Type B pancreatic cell (in vitro differentiated cells): ENCODE results near the gene FERMT1. TPM values are rescaled to one million over a fixed set of nuclear protein-coding genes. Genes with fewer than 3 reads are reported as not detected.
"Not testable (repeated sequence)": the region's sequence is repeated elsewhere in the genome, so short reads cannot be mapped to it uniquely, and the experiment has no call there.

ENCODE experiments used
- DNase-seq: peaks from one replicate; pipeline ENCODE4 v3.0.0; 2021; ENCODE audit warnings: mixed read lengths; ENCODE audit not compliant: unreplicated experiment; ENCODE audit errors: extremely low spot score
- H3K27ac Mint-ChIP-seq: 2 replicates; pipeline ENCODE4 v1.8.0; 2021; ENCODE audit warnings: mild to moderate bottlenecking, mixed read lengths
- H3K27me3 Mint-ChIP-seq: 2 replicates; pipeline ENCODE4 v1.8.0; 2021; ENCODE audit warnings: mixed read lengths
- H3K36me3 Mint-ChIP-seq: 2 replicates; pipeline ENCODE4 v1.8.0; 2021; ENCODE audit warnings: mixed read lengths
- H3K4me1 Mint-ChIP-seq: one replicate; pipeline ENCODE4 v1.8.0; 2021; ENCODE audit warnings: mixed read lengths; ENCODE audit not compliant: unreplicated experiment
- H3K4me3 Mint-ChIP-seq: 2 replicates; pipeline ENCODE4 v1.8.0; 2021; ENCODE audit warnings: mild to moderate bottlenecking, mixed read lengths
- H3K9me3 Mint-ChIP-seq: 2 replicates; pipeline ENCODE4 v1.8.0; 2021; ENCODE audit warnings: mixed read lengths
- total RNA-seq: library from RNA; stranded (reverse); gene quantifications from 2 replicates; pipeline ENCODE4 v1.2.1, GENCODE V29; 2021; ENCODE audit warnings: low replicate concordance
- TF ChIP-seq, protein P1 (sequence below): fragments of 200-600 bp; sonication (generic); conservative IDR thresholded peaks from 2 replicates; pipeline ENCODE4 v1.5.0; 2021; ENCODE audit warnings: antibody characterized with exemption, mild to moderate bottlenecking

The FERMT1 gene
- total RNA-seq, 1 donor from 2014 or later, result 7.1 TPM

DNA sequence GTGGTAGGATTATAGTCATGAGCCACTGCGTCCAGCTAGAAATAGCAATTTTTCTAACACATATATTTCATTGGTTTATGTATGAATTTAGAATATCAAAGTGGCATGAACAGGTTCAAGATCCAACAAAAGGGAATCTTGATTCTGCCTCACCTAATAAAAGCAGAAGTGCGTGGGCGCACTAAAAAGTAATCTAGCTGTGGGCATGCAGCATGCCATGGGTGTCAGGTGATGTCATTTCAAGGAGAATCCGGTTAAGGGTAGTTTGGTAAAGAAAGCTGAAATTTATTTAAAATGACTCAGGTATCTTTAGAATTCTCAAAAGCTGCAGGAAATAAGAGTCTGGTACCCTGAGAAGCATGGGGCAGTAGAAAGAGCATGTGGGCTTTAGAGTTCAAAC, 86.6 kb downstream of the FERMT1 start:
- TF ChIP-seq, protein P1, sequence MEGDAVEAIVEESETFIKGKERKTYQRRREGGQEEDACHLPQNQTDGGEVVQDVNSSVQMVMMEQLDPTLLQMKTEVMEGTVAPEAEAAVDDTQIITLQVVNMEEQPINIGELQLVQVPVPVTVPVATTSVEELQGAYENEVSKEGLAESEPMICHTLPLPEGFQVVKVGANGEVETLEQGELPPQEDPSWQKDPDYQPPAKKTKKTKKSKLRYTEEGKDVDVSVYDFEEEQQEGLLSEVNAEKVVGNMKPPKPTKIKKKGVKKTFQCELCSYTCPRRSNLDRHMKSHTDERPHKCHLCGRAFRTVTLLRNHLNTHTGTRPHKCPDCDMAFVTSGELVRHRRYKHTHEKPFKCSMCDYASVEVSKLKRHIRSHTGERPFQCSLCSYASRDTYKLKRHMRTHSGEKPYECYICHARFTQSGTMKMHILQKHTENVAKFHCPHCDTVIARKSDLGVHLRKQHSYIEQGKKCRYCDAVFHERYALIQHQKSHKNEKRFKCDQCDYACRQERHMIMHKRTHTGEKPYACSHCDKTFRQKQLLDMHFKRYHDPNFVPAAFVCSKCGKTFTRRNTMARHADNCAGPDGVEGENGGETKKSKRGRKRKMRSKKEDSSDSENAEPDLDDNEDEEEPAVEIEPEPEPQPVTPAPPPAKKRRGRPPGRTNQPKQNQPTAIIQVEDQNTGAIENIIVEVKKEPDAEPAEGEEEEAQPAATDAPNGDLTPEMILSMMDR, result no peak
- H3K9me3 Mint-ChIP-seq, result no peaks in the 10 kb centered on the region
- H3K4me1 Mint-ChIP-seq, result no peaks in the 10 kb centered on the region
- H3K4me3 Mint-ChIP-seq, result no peak overlapping the region
- no peak for DNase-seq
- no peak overlapping the region for H3K27ac Mint-ChIP-seq
- no peaks in the 10 kb centered on the region for H3K27me3 Mint-ChIP-seq
- H3K36me3 Mint-ChIP-seq, result peaks cover 21% of the 10 kb centered on the region

DNA sequence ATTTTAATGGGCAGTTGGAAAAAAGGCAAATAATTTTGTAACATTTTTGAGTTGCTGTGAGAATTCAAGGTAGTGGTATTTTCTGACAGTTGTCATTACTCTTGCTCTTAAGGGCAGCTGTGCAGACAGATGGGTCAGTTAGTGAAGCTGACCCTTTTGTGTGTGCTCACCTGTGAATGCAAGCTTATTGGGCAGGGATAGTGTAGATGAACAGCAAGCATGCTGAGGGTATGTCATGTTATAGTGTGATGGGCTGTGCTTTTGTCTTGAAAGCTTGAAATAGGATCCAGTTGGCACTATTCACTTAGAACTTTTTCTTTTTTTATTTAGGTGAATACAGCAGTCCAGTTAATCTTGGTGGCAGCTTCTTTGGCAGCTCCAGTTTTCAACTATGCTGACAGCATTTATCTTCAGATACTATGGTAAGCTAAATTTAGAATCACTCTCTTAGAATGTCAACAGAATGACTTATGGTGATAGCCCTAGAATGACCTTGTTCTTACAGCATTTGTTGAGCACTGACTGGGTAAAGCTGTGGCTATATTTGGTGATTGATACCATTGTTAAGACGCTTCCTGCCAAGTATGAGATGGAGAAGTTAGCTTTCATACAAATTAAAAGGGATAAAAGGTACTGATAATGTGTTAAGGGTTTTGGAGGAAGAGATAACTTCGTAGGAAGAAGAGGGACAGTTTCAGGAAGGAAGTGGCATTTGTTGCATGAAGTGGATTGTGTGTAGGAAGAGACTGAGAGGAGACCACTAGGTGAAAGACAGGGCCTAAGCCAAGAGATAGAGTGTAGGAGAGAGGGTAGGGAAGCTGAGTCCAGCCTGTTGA, 88.5 kb downstream of the FERMT1 start:
- TF ChIP-seq, protein P1, result no peak
- Mint-ChIP-seq H3K4me3 (no peak overlapping the region), H3K9me3 (no peaks in the 10 kb centered on the region), H3K4me1 (no peaks in the 10 kb centered on the region), H3K27me3 (no peaks in the 10 kb centered on the region), H3K27ac (peak overlapping the region; percentile 27), H3K36me3 (peaks cover 11% of the 10 kb centered on the region)
- DNase-seq, result no peak

GRCh38 chr20:6032907-6033306, 89.9 kb downstream of the FERMT1 start:
- H3K4me1 Mint-ChIP-seq, H3K27me3 Mint-ChIP-seq, H3K27ac Mint-ChIP-seq, H3K4me3 Mint-ChIP-seq, H3K9me3 Mint-ChIP-seq, DNase-seq: not testable (repeated sequence)
- H3K36me3 Mint-ChIP-seq, result peaks cover 12% of the 10 kb centered on the region

- Mint-ChIP-seq H3K4me3 (no peak overlapping the region), H3K27me3 (no peaks in the 10 kb centered on the region), H3K9me3 (peaks cover 4% of the 10 kb centered on the region), H3K4me1 (no peaks in the 10 kb centered on the region), H3K27ac (no peak overlapping the region), H3K36me3 (peaks cover 25% of the 10 kb centered on the region)
- TF ChIP-seq, protein P1, result no peak
- DNase-seq, result no peak
Observed at GRCh38 chr20:6030453-6031080, 92.3 kb downstream of the FERMT1 start.

DNA sequence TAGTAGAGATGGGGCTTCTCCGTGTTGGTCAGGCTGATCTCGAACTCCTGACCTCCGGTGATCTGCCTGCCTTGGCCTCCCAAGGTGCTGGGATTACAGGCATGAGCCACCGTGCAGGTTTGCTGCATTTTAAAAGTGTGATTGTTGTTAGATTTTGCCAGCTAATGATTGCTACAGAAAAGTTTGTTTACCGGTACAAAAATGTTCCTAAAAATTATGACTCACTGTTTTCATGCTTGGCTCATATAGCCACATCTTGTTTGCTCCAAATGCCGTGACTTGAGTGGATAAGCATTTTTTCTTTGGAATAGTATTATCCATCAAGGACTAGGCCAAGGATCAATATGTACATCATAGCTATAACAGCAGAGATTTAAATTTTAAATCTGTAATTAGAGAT, 93.3 kb downstream of the FERMT1 start:
- Mint-ChIP-seq H3K4me3 (no peak overlapping the region), H3K9me3 (peaks cover 10% of the 10 kb centered on the region), H3K36me3 (peaks cover 32% of the 10 kb centered on the region), H3K4me1 (no peaks in the 10 kb centered on the region), H3K27ac (no peak overlapping the region), H3K27me3 (no peaks in the 10 kb centered on the region)
- TF ChIP-seq, protein P1, result no peak
- no peak for DNase-seq

DNA sequence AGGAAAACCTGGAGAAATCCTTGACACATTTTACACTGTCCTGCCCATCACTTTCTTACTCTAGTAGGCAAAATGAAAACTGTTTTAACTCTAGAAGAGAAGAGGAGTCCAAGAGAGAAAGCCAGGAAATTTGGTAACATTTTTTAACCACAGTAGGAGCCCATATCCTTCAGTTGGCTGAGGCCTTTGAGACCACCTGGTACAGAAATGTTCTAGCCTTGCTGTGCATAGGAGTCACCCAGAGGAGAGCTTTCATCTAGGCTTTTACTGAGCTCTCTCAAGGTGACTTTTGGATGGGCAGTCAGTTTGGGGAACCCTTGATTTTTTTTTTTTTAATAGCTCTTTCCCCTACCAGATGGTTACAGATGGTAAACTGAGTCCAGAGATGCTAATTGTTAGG, 94.0 kb downstream of the FERMT1 start:
- Mint-ChIP-seq H3K4me3 (no peak overlapping the region), H3K9me3 (peaks cover 14% of the 10 kb centered on the region), H3K27ac (no peak overlapping the region), H3K36me3 (peaks cover 37% of the 10 kb centered on the region), H3K4me1 (no peaks in the 10 kb centered on the region), H3K27me3 (no peaks in the 10 kb centered on the region)
- TF ChIP-seq, protein P1, result no peak
- DNase-seq, result no peak
